Uterus (tissue), 2 donors: ENCODE data around the gene KIF5A.

Experiments used
- CTCF ChIP-seq, 4 experiments: fragments of 200-600 bp in 2 of 4; fragments of 450-650 bp in 2 of 4; sonication (generic) in 2 of 4; IDR thresholded peaks; one replicate each; pipeline ENCODE4 v1.5.1; 2016 to 2019; ENCODE audit warnings: antibody characterized with exemption in 4 of 4, mild to moderate bottlenecking in 2 of 4, moderate library complexity in 1 of 4
- POLR2A ChIP-seq, 2 donors: fragments of 450-650 bp; IDR thresholded peaks; one replicate each; pipeline ENCODE4 v1.6.1; 2016; ENCODE audit warnings: antibody characterized with exemption in 2 of 2, mild to moderate bottlenecking in 1 of 2, moderate library complexity in 1 of 2

- TF ChIP-seq POLR2A (IDR thresholded peaks at IDR 0.05) = no peak
- no peak for TF ChIP-seq CTCF (IDR thresholded peaks at IDR 0.05)
Measured at GRCh38 chr12:57585156-57585555, 35.3 kb downstream of the KIF5A start.
